Parathyroid adenoma (tissue), 2 donors: ENCODE measurements around the gene NOS1AP.

Experiments
- H2AFZ ChIP-seq: fragments of 300-600 bp; sonication (generic); one replicate; pipeline ENCODE4 v1.7.0; 2017; ENCODE audit warnings: antibody characterized with exemption, mild to moderate bottlenecking
- H3K27ac ChIP-seq: fragments of 300-600 bp; sonication (generic); one replicate; pipeline ENCODE4 v1.7.0; 2017
- H3K27me3 ChIP-seq: fragments of 300-600 bp; sonication (generic); one replicate; pipeline ENCODE4 v1.7.0; 2017; ENCODE audit warnings: low read length; ENCODE audit not compliant: control insufficient read depth, insufficient read depth
- H3K36me3 ChIP-seq: fragments of 300-600 bp; sonication (generic); one replicate; pipeline ENCODE4 v1.7.0; 2017; ENCODE audit warnings: low read length; ENCODE audit not compliant: control insufficient read depth, insufficient read depth
- H3K4me1 ChIP-seq: fragments of 300-600 bp; sonication (generic); one replicate; pipeline ENCODE4 v1.7.0; 2017; ENCODE audit warnings: control low read depth
- H3K4me2 ChIP-seq: fragments of 300-600 bp; sonication (generic); one replicate; pipeline ENCODE4 v1.7.0; 2017; ENCODE audit warnings: low read length
- H3K4me3 ChIP-seq: fragments of 300-600 bp; sonication (generic); one replicate; pipeline ENCODE4 v1.7.0; 2017; ENCODE audit warnings: low read depth, low read length
- H3K79me2 ChIP-seq: fragments of 300-600 bp; sonication (generic); one replicate; pipeline ENCODE4 v1.7.0; 2017; ENCODE audit warnings: control low read depth
- H3K9ac ChIP-seq: fragments of 300-600 bp; sonication (generic); one replicate; pipeline ENCODE4 v1.7.0; 2017; ENCODE audit warnings: mild to moderate bottlenecking
- H3K9me3 ChIP-seq: fragments of 300-600 bp; sonication (generic); one replicate; pipeline ENCODE4 v1.7.0; 2017; ENCODE audit warnings: low read length; ENCODE audit not compliant: control insufficient read depth
- CTCF ChIP-seq: fragments of 300-600 bp; sonication (generic); IDR thresholded peaks from one replicate; pipeline ENCODE4 v1.7.0; 2017; ENCODE audit warnings: antibody characterized with exemption, mild to moderate bottlenecking
- donor health status: primary hyperparathyroidism.

NOS1AP gene

GRCh38 chr1:162229549-162229948 is 160.1 kb downstream of the NOS1AP start:
- Histone ChIP-seq H3K36me3 (no peaks in the 10 kb centered on the region), H3K9me3 (no peaks in the 10 kb centered on the region), H3K4me3 (no peak overlapping the region), H2AFZ (no peak overlapping the region), H3K27ac (no peak overlapping the region), H3K9ac (no peak overlapping the region), H3K27me3 (no peaks in the 10 kb centered on the region), H3K4me1 (no peaks in the 10 kb centered on the region), H3K79me2 (no peaks in the 10 kb centered on the region), H3K4me2 (no peak overlapping the region)
- no peak for TF ChIP-seq CTCF

GRCh38 chr1:162230096-162230495 is 160.6 kb downstream of the NOS1AP start:
- Histone ChIP-seq H3K4me1 (peaks cover 2% of the 10 kb centered on the region), H3K9ac (no peak overlapping the region), H2AFZ (no peak overlapping the region), H3K79me2 (no peaks in the 10 kb centered on the region), H3K9me3 (no peaks in the 10 kb centered on the region), H3K36me3 (no peaks in the 10 kb centered on the region), H3K27ac (no peak overlapping the region), H3K4me2 (no peak overlapping the region), H3K4me3 (no peak overlapping the region), H3K27me3 (no peaks in the 10 kb centered on the region)
- no peak for TF ChIP-seq CTCF

GRCh38 chr1:162230517-162230916 is 161.0 kb downstream of the NOS1AP start:
- Histone ChIP-seq H3K9me3 (no peaks in the 10 kb centered on the region), H3K36me3 (no peaks in the 10 kb centered on the region), H3K79me2 (no peaks in the 10 kb centered on the region), H3K4me2 (no peak overlapping the region), H3K4me3 (no peak overlapping the region), H3K27ac (no peak overlapping the region), H2AFZ (no peak overlapping the region), H3K4me1 (peaks cover 4% of the 10 kb centered on the region), H3K9ac (no peak overlapping the region), H3K27me3 (no peaks in the 10 kb centered on the region)
- no peak for TF ChIP-seq CTCF

- H3K9ac ChIP-seq, result no peak overlapping the region
- no peaks in the 10 kb centered on the region for H3K36me3 ChIP-seq
- H2AFZ ChIP-seq, result no peak overlapping the region
- no peak for TF ChIP-seq CTCF
- peaks cover 4% of the 10 kb centered on the region for H3K4me1 ChIP-seq
- H3K27ac ChIP-seq, result no peak overlapping the region
- no peak overlapping the region for H3K4me3 ChIP-seq
- H3K79me2 ChIP-seq, result no peaks in the 10 kb centered on the region
- H3K9me3 ChIP-seq, result no peaks in the 10 kb centered on the region
- no peak overlapping the region for H3K4me2 ChIP-seq
- no peaks in the 10 kb centered on the region for H3K27me3 ChIP-seq
Measured at GRCh38 chr1:162232034-162232711, 162.7 kb downstream of the NOS1AP start.

- Histone ChIP-seq H3K9ac (no peak overlapping the region), H3K4me1 (peaks cover 4% of the 10 kb centered on the region), H3K27ac (no peak overlapping the region), H3K36me3 (no peaks in the 10 kb centered on the region), H3K27me3 (no peaks in the 10 kb centered on the region), H3K79me2 (no peaks in the 10 kb centered on the region), H3K9me3 (no peaks in the 10 kb centered on the region), H3K4me3 (no peak overlapping the region), H3K4me2 (no peak overlapping the region), H2AFZ (no peak overlapping the region)
- no peak for TF ChIP-seq CTCF
Measured at GRCh38 chr1:162233066-162233465, 163.6 kb downstream of the NOS1AP start.
